Gastrocnemius medialis (tissue), 4 donors: ENCODE data around the gene NHLRC2. TPM values are rescaled to one million over a fixed set of nuclear protein-coding genes. Genes with fewer than 3 reads are reported as not detected.
"Not testable (repeated sequence)": the region's sequence is repeated elsewhere in the genome, so short reads cannot be mapped to it uniquely, and the experiment has no call there.

Experiments used
- ATAC-seq, 2 donors: fragments of 150-250 bp; one replicate each; pipeline ENCODE4 v1.9.1; 2016
- DNase-seq, 2 donors: peaks; one replicate each; pipeline ENCODE4 v3.0.0-alpha.2; 2019
- H3K27ac ChIP-seq, 4 donors: fragments of 200-600 bp; sonication (generic); 1 replicate in 1 of 4; 2 replicates in 3 of 4; pipeline ENCODE4 v1.5.1; 2016 to 2018; ENCODE audit warnings: mild to moderate bottlenecking in 2 of 4, moderate library complexity in 1 of 4
- H3K27me3 ChIP-seq, 3 donors: fragments of 200-600 bp; sonication (generic) in 2 of 3; 1 replicate in 1 of 3; 2 replicates in 2 of 3; pipeline versions ENCODE4 v1.5.1 to v1.6.0; 2016 to 2019; ENCODE audit warnings: mild to moderate bottlenecking in 1 of 3, moderate library complexity in 1 of 3
- H3K36me3 ChIP-seq, 2 donors: fragments of 200-600 bp; sonication (generic) in 1 of 2; one replicate each; pipeline ENCODE4 v1.5.1; 2017 to 2018
- H3K4me1 ChIP-seq, 2 donors: fragments of 200-600 bp; sonication (generic) in 1 of 2; one replicate each; pipeline ENCODE4 v1.5.1; 2016 to 2017; ENCODE audit warnings: mild to moderate bottlenecking in 2 of 2
- H3K4me3 ChIP-seq, 4 donors: fragments of 200-600 bp; sonication (generic) in 3 of 4; 1 replicate in 1 of 4; 2 replicates in 3 of 4; pipeline ENCODE4 v1.5.1; 2016 to 2019; ENCODE audit warnings: mild to moderate bottlenecking in 2 of 4
- H3K9me3 ChIP-seq, 3 donors: fragments of 200-600 bp; sonication (generic) in 2 of 3; 1 replicate in 1 of 3; 2 replicates in 2 of 3; pipeline ENCODE4 v1.5.1; 2016 to 2019
- CTCF ChIP-seq, 5 experiments: fragments of 450-650 bp in 3 of 5; fragments of 200-600 bp in 2 of 5; sonication (generic) in 2 of 5; IDR thresholded peaks in 4 of 5; conservative IDR thresholded peaks in 1 of 5; 1 replicate in 4 of 5; 2 replicates in 1 of 5; pipeline ENCODE4 v1.5.1; 2016 to 2019; ENCODE audit warnings: antibody characterized with exemption in 5 of 5, mild to moderate bottlenecking in 3 of 5, moderate library complexity in 3 of 5
- POLR2A ChIP-seq, 2 donors: fragments of 450-650 bp; IDR thresholded peaks; one replicate each; pipeline ENCODE4 v1.6.1; 2017; ENCODE audit warnings: antibody characterized with exemption in 2 of 2, mild to moderate bottlenecking in 2 of 2, moderate library complexity in 2 of 2
- in situ Hi-C, 4 donors: fragments of 200-750 bp; cut with MboI; loops; one replicate each; pipeline versions ENCODE4 v1.15.0 to v1.8.0; 2017; ENCODE audit warnings: low sequenced_read_pairs in 4 of 4
- intact Hi-C: fragments of 100-400 bp; cut with DNase I; formaldehyde crosslinking; loops from one replicate; pipeline ENCODE4 v1.15.1; 2023; ENCODE audit warnings: low total_unique reads
- total RNA-seq, 4 donors: library from RNA; depleted of rRNA; stranded (reverse); fragments of >200 nt; gene quantifications; one replicate each; pipeline versions ENCODE4 v1.1.0 to v1.2.3, GENCODE V29; 2016

The NHLRC2 gene
- 100 to 1,000 TPM in 1 of 4 donors, 10 to 100 TPM in 3; 11.4 to 109 (median 40.7) TPM for total RNA-seq

- DNase-seq = peak; percentile 60 to 71
- Histone ChIP-seq H3K4me3 (peak within 1 kb of the TSS; percentile 74 to 99 (median 94)), H3K27ac (peak within 1 kb of the TSS; percentile 90 to 96 (median 94)), H3K9me3 (no peaks in the 10 kb centered on the region), H3K27me3 (no peaks in the 10 kb centered on the region), H3K4me1 (peaks cover 58 to 67% of the 10 kb centered on the region in 2 donors), H3K36me3 (peaks cover 0 to 5% of the 10 kb centered on the region in 2 donors)
- in situ Hi-C loops = no loop called here
- peak; percentile 86 to 90 for ATAC-seq
- intact Hi-C loops = loop anchor here (10.0 kb wide), 1 partner anchor 169 kb away; no protein-coding TSS in a partner anchor
- TF ChIP-seq POLR2A (IDR thresholded peaks at IDR 0.05) = peak in 1 of 2 donors; percentile 17
- TF ChIP-seq CTCF (IDR thresholded peaks at IDR 0.05 in 4 of 5, conservative IDR thresholded peaks at IDR 0.05 in 1 of 5) = no peak
These were observed at the start of gene NHLRC2, which contains the start of gene DCLRE1A for GRCh38 chr10:113854013-113854760. Gene NHLRC2 (plus strand): TSS chr10:113854661. CDS start chr10:113854873, 212 bp downstream. Gene DCLRE1A (minus strand): TSS chr10:113854082. CDS start chr10:113853182, 900 bp downstream.

- Histone ChIP-seq H3K27ac (no peak overlapping the region), H3K27me3 (peaks cover 0 to 4% (median 0%) of the 10 kb centered on the region in 3 donors), H3K9me3 (no peaks in the 10 kb centered on the region), H3K4me3 (no peak overlapping the region), H3K36me3 (no peaks in the 10 kb centered on the region), H3K4me1 (no peaks in the 10 kb centered on the region)
- TF ChIP-seq CTCF (IDR thresholded peaks at IDR 0.05 in 4 of 5, conservative IDR thresholded peaks at IDR 0.05 in 1 of 5) (no peak), POLR2A (IDR thresholded peaks at IDR 0.05) (no peak)
- in situ Hi-C loops = no loop called here
- no peak for DNase-seq
- intact Hi-C loops = no loop called here
- no peak for ATAC-seq
These were observed 48.0 kb upstream of the NHLRC2 start for GRCh38 chr10:113806503-113806902.

GRCh38 chr10:113808168-113808567, 46.3 kb upstream of the NHLRC2 start:
- in situ Hi-C loops = no loop called here
- intact Hi-C loops = no loop called here
- ATAC-seq = no peak
- Histone ChIP-seq H3K27ac (no peak overlapping the region), H3K27me3 (peaks cover 0 to 4% (median 0%) of the 10 kb centered on the region in 3 donors), H3K36me3 (no peaks in the 10 kb centered on the region), H3K4me1 (no peaks in the 10 kb centered on the region), H3K9me3 (no peaks in the 10 kb centered on the region), H3K4me3 (no peak overlapping the region)
- no peak for DNase-seq
- no peak for TF ChIP-seq POLR2A (IDR thresholded peaks at IDR 0.05)
- no peak for TF ChIP-seq CTCF (IDR thresholded peaks at IDR 0.05 in 4 of 5, conservative IDR thresholded peaks at IDR 0.05 in 1 of 5)

- intact Hi-C loops, in situ Hi-C loops, H3K27me3 ChIP-seq, ATAC-seq, H3K27ac ChIP-seq, H3K4me1 ChIP-seq, H3K4me3 ChIP-seq, H3K9me3 ChIP-seq, DNase-seq, H3K36me3 ChIP-seq: not testable (repeated sequence)
These were observed 39.8 kb upstream of the NHLRC2 start for GRCh38 chr10:113814700-113815099.

GRCh38 chr10:113819989-113820388, 34.5 kb upstream of the NHLRC2 start:
- H3K4me3 ChIP-seq = no peak overlapping the region
- in situ Hi-C loops = no loop called here
- no peak for ATAC-seq

More at GRCh38 chr10:113819989-113820388, 34.5 kb upstream of the NHLRC2 start:
- no peaks in the 10 kb centered on the region for H3K27me3 ChIP-seq
- no peaks in the 10 kb centered on the region for H3K4me1 ChIP-seq
- DNase-seq = no peak
- no peak overlapping the region for H3K27ac ChIP-seq
- intact Hi-C loops = no loop called here
- no peak for TF ChIP-seq CTCF (IDR thresholded peaks at IDR 0.05 in 4 of 5, conservative IDR thresholded peaks at IDR 0.05 in 1 of 5)
- no peak for TF ChIP-seq POLR2A (IDR thresholded peaks at IDR 0.05)
- no peaks in the 10 kb centered on the region for H3K9me3 ChIP-seq
- no peaks in the 10 kb centered on the region for H3K36me3 ChIP-seq
